ENCODE data around the gene CEP72. TPM values are rescaled to one million over a fixed set of nuclear protein-coding genes. Genes with fewer than 3 reads are reported as not detected.

CEP72 gene
- total RNA-seq, 2 donors from 2014 or later, result 3.8 to 21.0 TPM

DNA sequence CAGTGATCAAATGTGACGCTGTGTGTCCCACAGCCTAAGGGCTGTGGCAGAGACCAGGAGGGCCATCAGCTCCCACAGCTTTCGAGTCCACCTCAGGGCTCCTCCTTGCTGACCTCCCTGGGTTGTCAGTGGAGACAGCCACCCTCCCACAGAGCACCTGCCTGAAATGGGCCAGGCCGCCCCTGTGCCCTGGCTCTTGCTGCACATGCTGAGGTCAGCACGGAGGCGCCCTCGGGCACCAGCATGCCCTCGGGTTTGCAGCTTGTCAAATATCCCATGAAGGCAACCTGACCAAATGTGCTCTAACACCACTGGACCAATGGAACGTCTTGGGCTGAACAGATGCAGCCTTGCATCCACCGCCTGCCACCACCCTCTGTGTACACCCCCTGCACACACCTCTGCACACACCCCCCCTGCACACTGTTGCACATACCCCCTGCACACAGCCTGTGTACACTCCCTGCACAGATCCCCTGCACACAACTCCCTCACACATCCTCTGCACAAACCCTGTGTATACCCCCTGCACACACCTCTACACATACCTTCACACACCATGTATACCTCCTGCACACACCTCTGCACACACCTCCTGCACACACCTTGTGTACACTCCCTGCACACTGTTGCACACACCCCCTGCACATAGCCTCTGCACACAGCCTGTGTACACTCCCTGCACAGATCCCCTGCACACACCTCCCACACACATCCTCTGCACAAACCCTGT lies 2.0 kb upstream of the CEP72 start:
- Histone ChIP-seq H3K4me1 (no peaks in the 10 kb centered on the region), H3K27me3 (no peaks in the 10 kb centered on the region), H3K9ac (ENCODE audit: low read depth in 2 of 2, low read length in 2 of 2) (no peak overlapping the region), H3K27ac (no peak overlapping the region), H3K9me3 (no peaks in the 10 kb centered on the region), H3K36me3 (no peaks in the 10 kb centered on the region), H3K4me3 (no peak overlapping the region)
- TF ChIP-seq, protein P1, sequence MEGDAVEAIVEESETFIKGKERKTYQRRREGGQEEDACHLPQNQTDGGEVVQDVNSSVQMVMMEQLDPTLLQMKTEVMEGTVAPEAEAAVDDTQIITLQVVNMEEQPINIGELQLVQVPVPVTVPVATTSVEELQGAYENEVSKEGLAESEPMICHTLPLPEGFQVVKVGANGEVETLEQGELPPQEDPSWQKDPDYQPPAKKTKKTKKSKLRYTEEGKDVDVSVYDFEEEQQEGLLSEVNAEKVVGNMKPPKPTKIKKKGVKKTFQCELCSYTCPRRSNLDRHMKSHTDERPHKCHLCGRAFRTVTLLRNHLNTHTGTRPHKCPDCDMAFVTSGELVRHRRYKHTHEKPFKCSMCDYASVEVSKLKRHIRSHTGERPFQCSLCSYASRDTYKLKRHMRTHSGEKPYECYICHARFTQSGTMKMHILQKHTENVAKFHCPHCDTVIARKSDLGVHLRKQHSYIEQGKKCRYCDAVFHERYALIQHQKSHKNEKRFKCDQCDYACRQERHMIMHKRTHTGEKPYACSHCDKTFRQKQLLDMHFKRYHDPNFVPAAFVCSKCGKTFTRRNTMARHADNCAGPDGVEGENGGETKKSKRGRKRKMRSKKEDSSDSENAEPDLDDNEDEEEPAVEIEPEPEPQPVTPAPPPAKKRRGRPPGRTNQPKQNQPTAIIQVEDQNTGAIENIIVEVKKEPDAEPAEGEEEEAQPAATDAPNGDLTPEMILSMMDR (IDR thresholded peaks at IDR 0.05), result no peak
- peak; percentile 7 for DNase-seq
- intact Hi-C loops (cut with DNase I), result loop anchor here (10.0 kb wide), 2 partner anchors 135 to 165 kb away; partner anchors contain the start of gene EXOC3

DNA sequence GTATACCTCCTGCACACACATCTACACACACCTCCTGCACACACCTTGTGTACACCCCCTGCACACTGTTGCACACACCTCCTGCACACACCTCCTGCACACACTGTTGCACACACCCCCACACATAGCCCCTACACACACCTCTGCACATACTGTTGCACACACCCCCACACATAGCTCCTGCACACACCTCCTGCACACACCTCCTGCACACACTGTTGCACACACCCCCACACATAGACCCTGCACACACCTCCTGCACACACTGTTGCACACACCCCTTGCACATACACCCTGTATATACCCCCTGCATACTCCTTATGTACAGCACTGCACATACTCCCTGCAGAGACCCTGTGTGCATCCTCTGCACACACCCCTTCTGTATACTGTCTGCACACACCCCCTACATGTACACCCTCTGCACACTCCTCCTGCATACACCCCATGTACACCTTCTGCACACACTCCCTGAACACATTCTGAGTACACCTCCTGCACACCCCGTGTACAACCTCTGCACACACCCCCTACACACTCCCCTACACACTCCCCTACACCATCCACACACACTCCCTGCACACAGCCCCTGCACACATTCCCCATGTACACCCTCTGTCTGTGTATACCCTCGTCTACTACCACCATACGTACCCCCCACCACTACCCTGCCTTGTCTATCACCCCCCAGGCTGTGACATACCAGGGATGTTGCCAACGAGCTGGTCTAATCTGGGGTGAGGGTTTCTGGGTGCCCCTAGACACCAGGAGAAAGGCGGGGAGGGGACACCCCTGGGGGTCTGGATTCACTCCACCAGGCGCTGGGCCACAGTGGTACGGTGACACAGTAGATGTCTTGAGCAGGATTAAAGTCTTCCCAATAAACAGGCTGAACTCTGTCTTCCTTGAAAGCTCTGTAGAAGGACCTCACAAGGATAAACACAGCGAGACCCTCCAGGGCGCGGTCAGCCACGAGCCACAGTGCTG lies 1.1 kb upstream of the CEP72 start:
- no peaks in the 10 kb centered on the region for H3K4me1 ChIP-seq
- no peaks in the 10 kb centered on the region for H3K27me3 ChIP-seq
- no peaks in the 10 kb centered on the region for H3K36me3 ChIP-seq
- TF ChIP-seq, protein P1 (IDR thresholded peaks at IDR 0.05), result no peak
- H3K9me3 ChIP-seq, result no peaks in the 10 kb centered on the region
- intact Hi-C loops (cut with DNase I), result loop anchor here (10.0 kb wide), 2 partner anchors 136 to 166 kb away; partner anchors contain the start of gene EXOC3
- peak overlapping the region; percentile 3 to 43 for H3K9ac ChIP-seq (ENCODE audit: low read depth in 2 of 2, low read length in 2 of 2)
- no peak overlapping the region for H3K27ac ChIP-seq
- DNase-seq, result peak; percentile 13
- H3K4me3 ChIP-seq, result peak overlapping the region; percentile 91

DNA sequence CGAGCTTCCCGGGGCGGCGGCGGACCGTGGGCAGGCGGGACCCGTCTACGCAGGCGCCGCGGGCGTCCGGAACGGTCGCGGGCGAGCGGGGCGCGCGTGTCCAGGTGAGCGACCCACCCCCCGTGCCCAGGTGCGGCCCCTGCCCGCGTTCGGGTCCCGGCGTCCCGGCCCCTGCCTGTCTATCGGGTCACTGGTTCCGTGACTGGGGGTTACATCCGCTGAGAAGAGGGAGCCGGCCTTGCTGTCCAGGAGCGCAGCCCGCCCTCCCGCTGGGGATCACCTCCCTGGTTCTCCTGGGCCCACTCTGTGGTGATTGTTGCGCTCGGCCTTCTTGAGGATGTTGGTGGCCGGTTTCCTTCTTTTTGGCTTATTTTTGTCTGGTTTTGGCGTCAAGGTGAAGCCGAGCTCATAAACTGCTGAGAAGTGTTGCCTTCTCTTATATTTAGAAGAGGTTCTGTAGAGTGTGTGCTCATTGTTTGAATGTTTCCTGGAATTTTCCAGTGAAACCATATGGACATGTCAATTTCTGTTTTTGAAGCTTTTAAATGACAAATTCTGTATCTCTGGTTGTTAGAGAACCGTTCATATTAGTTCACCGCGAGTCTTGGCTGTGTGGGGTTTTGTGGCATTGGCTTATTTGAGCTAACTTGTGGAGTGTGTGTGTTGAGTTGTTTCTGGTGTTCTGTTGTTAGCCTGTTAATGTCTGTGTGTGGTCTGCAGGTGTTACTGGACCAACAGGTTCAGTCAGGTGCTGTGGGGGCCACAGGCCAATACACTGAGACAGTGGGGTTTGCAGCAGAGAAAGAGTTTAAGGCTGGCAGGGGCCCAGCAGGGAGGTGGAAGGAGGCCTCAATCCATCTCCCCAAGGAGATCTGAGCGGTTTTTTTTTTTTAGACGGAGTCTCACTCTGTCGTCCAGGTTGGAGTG lies 621 bp downstream of the CEP72 start:
- intact Hi-C loops (cut with DNase I), result loop anchor here (10.0 kb wide), 2 partner anchors 138 to 168 kb away; partner anchors contain the start of gene EXOC3
- Histone ChIP-seq H3K27me3 (no peaks in the 10 kb centered on the region), H3K9ac (ENCODE audit: low read depth in 2 of 2, low read length in 2 of 2) (peak overlapping the region; percentile 46 to 66), H3K4me3 (peak overlapping the region; percentile 91), H3K27ac (no peak overlapping the region), H3K4me1 (no peaks in the 10 kb centered on the region), H3K36me3 (no peaks in the 10 kb centered on the region), H3K9me3 (no peaks in the 10 kb centered on the region)
- peak; percentile 39 for DNase-seq
- TF ChIP-seq, protein P1 (IDR thresholded peaks at IDR 0.05), result no peak

DNA sequence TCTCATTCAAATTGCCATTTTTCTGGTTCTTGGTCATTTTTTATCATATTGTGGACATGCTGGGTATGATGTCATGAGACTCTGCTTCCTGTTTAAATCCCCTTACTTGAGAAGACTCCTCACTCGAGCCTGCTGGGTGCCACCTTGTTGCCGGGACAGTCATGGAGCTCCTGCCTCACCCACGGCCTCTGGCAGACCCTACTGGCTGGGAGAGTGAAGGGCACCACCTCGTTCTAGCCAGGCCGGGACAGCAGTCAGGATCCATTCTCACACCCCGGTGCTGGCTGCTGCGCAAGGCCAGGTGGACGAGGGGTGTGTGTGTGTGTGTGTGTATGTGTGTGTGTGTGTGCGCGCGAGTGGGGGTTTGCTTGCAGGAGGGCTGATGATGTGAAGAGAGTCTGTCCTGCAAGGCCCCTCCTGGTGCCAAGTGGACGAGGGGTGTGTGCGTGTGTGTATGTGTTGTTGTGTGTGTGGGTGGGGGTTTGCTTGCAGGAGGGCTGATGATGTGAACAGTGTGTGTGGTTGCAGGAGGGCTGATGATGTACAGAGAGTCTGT lies 4.4 kb downstream of the CEP72 start:
- Histone ChIP-seq H3K9me3 (no peaks in the 10 kb centered on the region), H3K4me1 (no peaks in the 10 kb centered on the region), H3K27me3 (no peaks in the 10 kb centered on the region), H3K9ac (ENCODE audit: low read depth in 2 of 2, low read length in 2 of 2) (no peak overlapping the region), H3K4me3 (no peak overlapping the region), H3K27ac (no peak overlapping the region), H3K36me3 (no peaks in the 10 kb centered on the region)
- no peak for DNase-seq
- intact Hi-C loops (cut with DNase I), result loop anchor here (10.0 kb wide), 2 partner anchors 142 to 172 kb away; partner anchors contain the start of gene EXOC3
- TF ChIP-seq, protein P1 (IDR thresholded peaks at IDR 0.05), result no peak
